Stomach smooth muscle (tissue), 2 donors: ENCODE results near the gene SCIN.
"Not testable (repeated sequence)": the region's sequence is repeated elsewhere in the genome, so short reads cannot be mapped to it uniquely, and the experiment has no call there.

Source experiments
- H3K27ac ChIP-seq: one replicate; pipeline ENCODE4 v1.7.0; 2013; ENCODE audit warnings: mild to moderate bottlenecking, low read length, inconsistent platforms
- H3K27me3 ChIP-seq, 2 donors: one replicate each; pipeline ENCODE4 v1.7.0; 2013; ENCODE audit warnings: low read length in 2 of 2; ENCODE audit not compliant: insufficient read depth in 2 of 2, control insufficient read depth in 1 of 2
- H3K36me3 ChIP-seq, 2 donors: one replicate each; pipeline ENCODE4 v1.7.0; 2013; ENCODE audit warnings: low read length in 2 of 2; ENCODE audit not compliant: control insufficient read depth in 2 of 2, insufficient read depth in 2 of 2
- H3K4me1 ChIP-seq: one replicate; pipeline ENCODE4 v1.7.0; 2013; ENCODE audit warnings: low read length; ENCODE audit not compliant: control insufficient read depth, insufficient read depth
- H3K4me3 ChIP-seq, 2 donors: one replicate each; pipeline ENCODE4 v1.7.0; 2013; ENCODE audit warnings: low read length in 2 of 2
- H3K9ac ChIP-seq, 2 donors: one replicate each; pipeline ENCODE4 v1.7.0; 2013; ENCODE audit warnings: low read length in 2 of 2, mild to moderate bottlenecking in 1 of 2
- H3K9me3 ChIP-seq, 2 donors: one replicate each; pipeline ENCODE4 v1.7.0; 2013; ENCODE audit warnings: low read length in 2 of 2; ENCODE audit not compliant: control insufficient read depth in 2 of 2
- donor health status: healthy.
- donor health status: Pancreatic carcinoma.

Gene SCIN

GRCh38 chr7:12549106-12549505, 21.4 kb upstream of the SCIN start:
- no peaks in the 10 kb centered on the region for H3K36me3 ChIP-seq
- H3K9me3 ChIP-seq, result no peaks in the 10 kb centered on the region
- H3K4me3 ChIP-seq, result no peak overlapping the region
- H3K27ac ChIP-seq, result no peak overlapping the region
- H3K4me1 ChIP-seq, result no peaks in the 10 kb centered on the region
- H3K9ac ChIP-seq, result no peak overlapping the region
- H3K27me3 ChIP-seq, result no peaks in the 10 kb centered on the region

- Histone ChIP-seq H3K4me3 (no peak overlapping the region), H3K4me1 (no peaks in the 10 kb centered on the region), H3K36me3 (no peaks in the 10 kb centered on the region)
Observed at GRCh38 chr7:12550956-12551355, 19.6 kb upstream of the SCIN start.

GRCh38 chr7:12552876-12553275, 17.6 kb upstream of the SCIN start:
- no peak overlapping the region for H3K27ac ChIP-seq
- no peaks in the 10 kb centered on the region for H3K36me3 ChIP-seq
- no peak overlapping the region for H3K4me3 ChIP-seq
- no peak overlapping the region for H3K9ac ChIP-seq
- no peaks in the 10 kb centered on the region for H3K9me3 ChIP-seq
- no peaks in the 10 kb centered on the region for H3K27me3 ChIP-seq
- no peaks in the 10 kb centered on the region for H3K4me1 ChIP-seq

More at GRCh38 chr7:12550956-12551355, 19.6 kb upstream of the SCIN start:
- no peaks in the 10 kb centered on the region for H3K9me3 ChIP-seq
- H3K27me3 ChIP-seq, result no peaks in the 10 kb centered on the region
- no peak overlapping the region for H3K9ac ChIP-seq
- H3K27ac ChIP-seq, result no peak overlapping the region

GRCh38 chr7:12553416-12553815, 17.1 kb upstream of the SCIN start:
- Histone ChIP-seq H3K4me3 (no peak overlapping the region), H3K9ac (no peak overlapping the region), H3K9me3 (no peaks in the 10 kb centered on the region), H3K36me3 (no peaks in the 10 kb centered on the region), H3K27me3 (no peaks in the 10 kb centered on the region), H3K27ac (no peak overlapping the region), H3K4me1 (no peaks in the 10 kb centered on the region)

- no peaks in the 10 kb centered on the region for H3K9me3 ChIP-seq
- H3K27me3 ChIP-seq, result no peaks in the 10 kb centered on the region
- H3K36me3 ChIP-seq, result no peaks in the 10 kb centered on the region
- H3K4me3 ChIP-seq, result no peak overlapping the region
- H3K9ac ChIP-seq, result no peak overlapping the region
- no peaks in the 10 kb centered on the region for H3K4me1 ChIP-seq
- no peak overlapping the region for H3K27ac ChIP-seq
Observed at GRCh38 chr7:12554351-12554750, 16.2 kb upstream of the SCIN start.

GRCh38 chr7:12554872-12555271, 15.6 kb upstream of the SCIN start:
- Histone ChIP-seq H3K9me3 (no peaks in the 10 kb centered on the region), H3K27ac (no peak overlapping the region), H3K4me3 (no peak overlapping the region), H3K4me1 (no peaks in the 10 kb centered on the region), H3K36me3 (no peaks in the 10 kb centered on the region), H3K27me3 (no peaks in the 10 kb centered on the region), H3K9ac (no peak overlapping the region)

GRCh38 chr7:12555695-12556094, 14.8 kb upstream of the SCIN start:
- not testable (repeated sequence) for H3K27me3 ChIP-seq, H3K36me3 ChIP-seq, H3K9ac ChIP-seq, H3K9me3 ChIP-seq, H3K27ac ChIP-seq, H3K4me1 ChIP-seq, H3K4me3 ChIP-seq

GRCh38 chr7:12556139-12556792, 14.3 kb upstream of the SCIN start:
- H3K4me3 ChIP-seq, H3K9ac ChIP-seq, H3K27me3 ChIP-seq, H3K36me3 ChIP-seq, H3K4me1 ChIP-seq, H3K9me3 ChIP-seq, H3K27ac ChIP-seq: not testable (repeated sequence)

- no peaks in the 10 kb centered on the region for H3K4me1 ChIP-seq
- no peaks in the 10 kb centered on the region for H3K36me3 ChIP-seq
- no peak overlapping the region for H3K27ac ChIP-seq
- H3K9me3 ChIP-seq, result no peaks in the 10 kb centered on the region
- no peaks in the 10 kb centered on the region for H3K27me3 ChIP-seq
- H3K9ac ChIP-seq, result no peak overlapping the region
- no peak overlapping the region for H3K4me3 ChIP-seq
Observed at GRCh38 chr7:12557282-12557681, 13.2 kb upstream of the SCIN start.

- Histone ChIP-seq H3K27me3 (peaks cover 9 to 18% of the 10 kb centered on the region in 2 donors), H3K9ac (no peak overlapping the region), H3K36me3 (no peaks in the 10 kb centered on the region), H3K4me3 (no peak overlapping the region), H3K27ac (no peak overlapping the region), H3K4me1 (no peaks in the 10 kb centered on the region), H3K9me3 (no peaks in the 10 kb centered on the region)
Observed at GRCh38 chr7:12564996-12565764, 5.3 kb upstream of the SCIN start.

GRCh38 chr7:12565873-12566272, 4.6 kb upstream of the SCIN start:
- no peaks in the 10 kb centered on the region for H3K4me1 ChIP-seq
- no peaks in the 10 kb centered on the region for H3K9me3 ChIP-seq
- H3K4me3 ChIP-seq, result no peak overlapping the region
- peaks cover 13 to 23% of the 10 kb centered on the region in 2 donors for H3K27me3 ChIP-seq
- no peak overlapping the region for H3K9ac ChIP-seq
- no peak overlapping the region for H3K27ac ChIP-seq
- no peaks in the 10 kb centered on the region for H3K36me3 ChIP-seq
